Ovary (tissue), 3 donors: Measurements from ENCODE around the gene ATOH7.

Experiments
- EP300 ChIP-seq: sonication (generic); formaldehyde crosslinking; IDR thresholded peaks from one replicate; pipeline ENCODE4 v1.6.1; 2017; ENCODE audit warnings: antibody characterized with exemption
- POLR2A ChIP-seq: fragments of 450-650 bp; IDR thresholded peaks from one replicate; pipeline ENCODE4 v1.6.1; 2017; ENCODE audit warnings: antibody characterized with exemption, mild to moderate bottlenecking, moderate library complexity
- TF ChIP-seq, protein P1 (sequence below), 3 donors: fragments of 450-650 bp in 2 of 3; fragments of 200-600 bp in 1 of 3; IDR thresholded peaks; one replicate each; pipeline versions ENCODE4 v1.5.1 to v1.8.0; 2016 to 2022; ENCODE audit warnings: antibody characterized with exemption in 3 of 3, mild to moderate bottlenecking in 1 of 3
- donor health status: DM: no; HTN: no; CAD: no.

DNA sequence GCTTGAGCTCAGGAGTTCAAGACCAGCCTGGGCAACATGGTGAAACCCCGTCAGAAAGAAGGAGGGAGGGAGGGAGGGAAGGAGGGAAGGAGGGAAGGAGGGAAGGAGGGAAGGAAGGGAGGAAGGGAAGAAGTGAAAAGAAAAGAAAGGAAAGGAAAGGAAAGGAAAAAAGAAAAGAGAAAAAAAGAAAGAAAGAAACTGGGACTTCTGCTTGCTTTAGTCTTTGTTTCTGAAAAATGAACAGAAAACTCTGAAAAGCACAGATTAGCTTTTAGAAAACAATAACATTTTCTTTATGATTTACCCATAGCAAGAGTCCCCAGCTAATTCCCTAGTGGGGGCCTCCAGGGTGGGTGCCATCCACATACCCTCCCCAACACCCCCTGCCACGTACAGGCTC lies 46.8 kb downstream of the ATOH7 start:
- TF ChIP-seq, protein P1, sequence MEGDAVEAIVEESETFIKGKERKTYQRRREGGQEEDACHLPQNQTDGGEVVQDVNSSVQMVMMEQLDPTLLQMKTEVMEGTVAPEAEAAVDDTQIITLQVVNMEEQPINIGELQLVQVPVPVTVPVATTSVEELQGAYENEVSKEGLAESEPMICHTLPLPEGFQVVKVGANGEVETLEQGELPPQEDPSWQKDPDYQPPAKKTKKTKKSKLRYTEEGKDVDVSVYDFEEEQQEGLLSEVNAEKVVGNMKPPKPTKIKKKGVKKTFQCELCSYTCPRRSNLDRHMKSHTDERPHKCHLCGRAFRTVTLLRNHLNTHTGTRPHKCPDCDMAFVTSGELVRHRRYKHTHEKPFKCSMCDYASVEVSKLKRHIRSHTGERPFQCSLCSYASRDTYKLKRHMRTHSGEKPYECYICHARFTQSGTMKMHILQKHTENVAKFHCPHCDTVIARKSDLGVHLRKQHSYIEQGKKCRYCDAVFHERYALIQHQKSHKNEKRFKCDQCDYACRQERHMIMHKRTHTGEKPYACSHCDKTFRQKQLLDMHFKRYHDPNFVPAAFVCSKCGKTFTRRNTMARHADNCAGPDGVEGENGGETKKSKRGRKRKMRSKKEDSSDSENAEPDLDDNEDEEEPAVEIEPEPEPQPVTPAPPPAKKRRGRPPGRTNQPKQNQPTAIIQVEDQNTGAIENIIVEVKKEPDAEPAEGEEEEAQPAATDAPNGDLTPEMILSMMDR (IDR thresholded peaks at IDR 0.05) = no peak
- TF ChIP-seq POLR2A (no peak), EP300 (no peak)
